ENCODE data around the gene NLK.
"Not testable (repeated sequence)": the region's sequence is repeated elsewhere in the genome, so short reads cannot be mapped to it uniquely, and the experiment has no call there.

NLK gene

DNA sequence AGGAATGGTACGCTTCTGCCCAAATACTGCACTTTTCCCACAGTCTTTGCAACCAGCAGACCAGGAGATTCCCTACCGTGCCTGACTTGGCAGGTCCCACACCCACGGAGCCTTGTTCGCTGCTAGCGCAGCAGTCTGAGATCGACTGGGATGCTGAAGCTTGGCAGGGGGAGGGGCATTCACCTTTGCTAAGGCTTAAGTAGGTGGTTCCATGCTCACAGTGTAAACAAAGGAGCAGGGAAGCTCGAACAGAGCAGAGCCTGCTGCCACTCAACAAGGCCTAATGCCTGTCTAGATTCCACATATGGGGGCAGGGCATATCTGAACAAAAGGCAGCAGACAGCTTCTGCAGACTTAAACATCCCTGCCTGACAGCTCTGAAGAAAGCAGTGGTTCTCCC is 169.3 kb downstream of the NLK start:
- no peak for DNase-seq

DNA sequence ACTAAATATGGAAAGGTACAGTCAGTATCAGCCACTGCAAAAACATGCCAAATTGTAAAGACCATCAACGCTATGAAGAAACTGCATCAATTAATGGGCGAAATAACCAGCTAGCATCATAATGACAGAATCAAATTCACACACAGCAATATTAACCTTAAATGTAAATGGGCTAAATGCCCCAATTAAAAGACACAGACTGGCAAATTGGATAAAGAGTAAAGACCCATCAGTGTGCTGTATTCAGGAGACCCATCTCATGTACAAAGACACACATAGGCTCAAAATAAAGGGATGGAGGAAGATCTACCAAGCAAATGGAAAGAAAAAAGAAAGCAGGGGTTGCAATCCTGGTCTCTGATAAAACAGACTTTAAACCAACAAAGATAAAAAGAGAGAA is 171.1 kb downstream of the NLK start:
- DNase-seq = not testable (repeated sequence)

DNA sequence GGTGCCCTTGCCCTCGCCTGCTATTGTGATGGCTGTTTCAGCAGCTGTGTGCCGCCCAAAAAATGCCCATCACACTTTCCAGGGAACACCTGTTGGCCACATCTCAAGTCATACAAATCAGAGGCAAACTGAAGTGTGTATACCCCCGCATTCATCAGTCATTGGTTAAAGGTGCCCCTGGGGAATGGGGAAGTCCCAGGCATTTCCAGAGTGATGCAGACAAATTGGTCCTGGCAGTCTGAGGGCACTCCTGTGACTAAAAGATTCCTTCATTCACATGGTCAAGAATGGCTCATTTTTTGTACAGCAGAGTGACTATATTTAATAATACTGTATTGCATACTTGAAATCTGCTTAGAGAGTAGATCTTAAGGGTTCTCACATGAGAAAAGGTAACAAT is 173.6 kb downstream of the NLK start:
- DNase-seq = no peak

DNA sequence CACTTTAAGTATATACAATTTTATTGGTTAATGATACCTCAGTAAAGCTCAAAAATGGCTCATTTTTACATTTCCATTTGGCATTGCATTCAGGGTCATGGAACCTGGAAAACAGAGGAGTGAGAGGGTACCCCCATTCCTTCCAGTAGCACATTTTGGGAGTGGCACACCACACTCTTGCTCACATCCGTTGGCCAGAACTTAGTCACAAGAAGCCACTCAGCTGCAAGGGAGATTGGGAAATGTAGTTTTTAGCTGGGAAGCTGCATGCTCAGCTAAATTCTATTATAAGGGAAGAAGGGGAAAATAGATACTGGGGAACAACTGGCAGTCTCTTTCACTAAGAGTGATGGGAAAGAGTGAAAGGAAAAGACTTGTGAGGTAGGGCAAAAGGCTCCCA is 174.1 kb downstream of the NLK start:
- DNase-seq = no peak

DNA sequence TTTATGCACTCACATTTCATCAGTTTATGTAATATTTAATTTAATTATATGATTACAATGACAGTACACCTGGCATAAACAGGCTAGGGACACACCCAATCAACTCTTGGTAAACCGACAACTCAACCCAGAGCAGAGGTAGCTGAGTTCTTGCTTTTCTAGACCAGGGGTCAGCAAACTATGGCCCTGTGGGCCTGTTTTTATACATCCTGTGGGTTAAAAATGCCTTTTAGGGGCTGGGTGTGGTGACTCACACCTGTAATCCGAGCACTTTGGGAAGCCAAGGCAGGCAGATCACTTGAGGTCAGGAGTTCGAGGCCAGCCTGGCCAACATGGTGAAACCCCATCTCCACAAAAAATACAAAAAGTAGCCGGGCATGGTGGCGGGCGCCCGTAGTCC is 177.3 kb downstream of the NLK start:
- DNase-seq = no peak

DNA sequence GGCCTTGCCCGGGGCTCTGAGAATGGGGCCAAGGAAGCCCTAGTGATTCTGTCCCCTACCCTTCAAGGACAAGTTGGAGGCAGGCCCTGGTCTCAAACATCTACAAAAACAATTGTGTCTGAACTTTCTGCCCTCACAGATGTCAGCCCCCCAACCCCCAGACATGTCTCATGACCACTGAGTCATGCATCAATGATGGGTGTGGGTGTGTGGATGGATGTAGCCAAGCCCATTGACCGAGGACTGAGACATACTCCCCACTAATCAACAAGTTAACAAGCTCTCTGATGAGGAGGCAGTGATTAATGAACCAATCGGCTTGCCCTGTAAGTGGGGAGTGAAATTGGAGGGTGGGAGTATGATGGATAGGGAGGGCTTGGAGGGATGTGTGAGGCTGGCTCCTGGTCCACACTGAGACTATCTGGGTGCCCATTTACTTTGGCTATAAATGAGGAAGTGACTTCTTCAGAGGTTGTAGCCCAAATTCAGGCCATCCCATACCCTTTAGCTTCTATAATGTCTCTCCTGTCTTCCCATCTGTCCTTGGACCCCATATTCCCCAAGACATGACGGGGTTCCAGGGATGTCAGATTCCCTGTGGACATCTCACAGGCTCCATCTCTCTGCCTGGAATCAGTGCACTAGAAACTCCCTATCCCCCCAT is 179.4 kb downstream of the NLK start:
- no peak for DNase-seq

DNA sequence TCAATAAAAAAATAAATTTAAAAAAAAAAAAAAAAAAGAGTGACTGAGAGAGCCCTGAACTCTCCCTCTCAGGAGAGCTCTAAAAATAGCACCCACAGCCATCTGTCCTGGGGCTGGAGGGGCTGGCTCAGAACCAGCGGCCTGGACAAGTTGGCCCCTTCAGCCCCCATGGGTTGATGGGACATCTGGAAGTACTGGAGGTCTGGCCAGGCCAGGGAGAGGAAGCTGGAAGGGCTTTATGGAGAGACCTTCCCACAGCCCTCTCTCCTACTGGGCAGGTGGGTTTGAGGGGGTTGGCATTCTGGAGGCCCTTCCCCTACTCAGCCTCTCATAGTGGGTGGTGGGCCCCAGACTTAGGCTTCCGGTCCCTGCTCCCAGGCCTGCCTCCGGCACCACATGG is 182.8 kb downstream of the NLK start:
- no peak for DNase-seq

DNA sequence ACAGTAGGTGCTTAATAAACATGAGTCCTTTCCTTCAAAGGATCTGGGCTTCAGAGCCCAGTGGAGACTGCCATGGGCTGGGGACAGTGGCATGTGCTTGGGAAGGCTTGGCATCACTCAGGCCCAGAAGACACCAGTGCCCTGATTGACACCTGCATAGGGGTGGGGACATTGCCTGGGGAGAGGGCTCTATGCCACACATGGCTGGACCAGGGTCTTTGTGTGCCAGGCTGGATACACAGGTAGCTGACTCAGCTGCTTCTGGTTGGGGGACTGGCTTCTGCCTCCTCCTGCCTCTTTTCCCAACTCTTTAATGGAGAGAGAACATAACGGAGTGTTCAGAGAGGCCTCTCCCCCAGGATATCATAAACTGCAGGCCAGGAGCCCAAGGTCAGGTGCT is 183.4 kb downstream of the NLK start:
- DNase-seq = no peak

DNA sequence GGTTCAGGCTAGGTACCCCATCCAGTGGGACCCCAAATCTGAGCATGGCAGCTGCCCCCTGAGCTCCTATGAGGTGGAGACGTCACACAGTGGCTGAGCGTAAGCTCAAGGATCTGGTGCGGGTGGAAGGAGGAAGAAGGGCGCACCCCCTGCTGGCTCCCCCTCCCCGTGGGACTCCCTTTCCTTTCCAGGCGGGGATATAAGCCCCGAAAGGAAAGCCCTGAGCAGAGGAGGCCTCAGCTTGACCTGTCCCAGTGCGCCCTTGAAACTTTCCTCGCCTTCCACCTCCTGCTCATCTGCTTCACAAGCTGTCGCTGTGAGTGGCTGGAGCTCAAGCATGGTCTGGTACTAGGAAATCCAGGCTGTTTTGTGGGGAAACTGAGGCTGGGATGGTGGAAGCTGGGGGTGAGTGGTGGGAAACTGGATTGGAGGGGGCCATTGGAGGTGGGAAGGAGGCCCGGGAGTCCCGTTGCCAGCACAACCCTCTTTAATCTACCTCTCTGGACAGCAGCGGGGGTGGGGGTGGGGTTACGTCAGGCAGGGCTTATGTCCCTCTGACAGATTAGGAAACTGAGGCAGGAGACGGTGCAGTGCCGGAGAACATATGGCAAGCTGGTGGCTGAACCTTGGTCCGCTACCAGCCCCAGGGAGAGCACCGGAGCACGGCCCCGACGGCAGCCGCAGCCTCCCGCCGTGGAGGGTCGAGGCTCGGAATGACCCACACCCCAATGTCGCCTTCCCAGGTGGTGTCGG is 184.3 kb downstream of the NLK start:
- DNase-seq = no peak

DNA sequence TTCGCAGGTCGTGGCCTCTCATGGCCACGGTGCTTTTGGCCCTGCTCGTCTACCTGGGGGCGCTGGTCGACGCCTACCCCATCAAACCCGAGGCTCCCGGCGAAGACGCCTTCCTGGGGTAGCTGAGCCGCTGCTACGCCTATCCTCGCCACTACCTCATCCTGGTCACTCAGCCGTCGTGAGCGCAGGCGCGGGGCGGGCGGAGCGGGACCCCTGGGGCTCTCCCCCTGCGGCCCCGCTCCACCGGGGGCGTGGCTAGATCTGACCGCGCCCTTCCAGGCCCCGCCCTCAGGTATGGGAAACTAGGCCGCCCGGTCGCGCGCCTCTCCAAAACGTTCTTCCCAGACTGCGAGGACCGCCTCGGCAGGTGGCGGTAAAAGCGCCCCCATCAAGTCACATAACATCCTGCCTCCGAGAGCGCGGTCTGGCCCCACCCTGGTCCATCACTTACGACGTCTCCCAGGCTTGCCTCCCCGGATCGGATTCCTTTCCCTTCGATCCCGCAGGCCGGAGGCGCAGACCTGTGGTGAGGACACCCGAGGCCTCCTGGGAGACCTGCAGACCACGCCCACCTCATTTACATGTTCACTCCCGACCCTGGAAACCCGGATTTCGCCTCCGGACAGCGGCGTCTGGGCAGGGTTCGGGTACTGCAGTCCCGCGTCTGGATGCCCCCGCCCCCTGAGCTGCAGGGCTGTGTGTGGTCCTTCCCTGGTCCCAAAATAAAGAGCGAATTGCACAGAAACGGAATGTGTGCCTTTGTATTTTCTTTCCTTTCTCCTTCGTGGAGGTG is 185.0 kb downstream of the NLK start:
- DNase-seq = no peak

DNA sequence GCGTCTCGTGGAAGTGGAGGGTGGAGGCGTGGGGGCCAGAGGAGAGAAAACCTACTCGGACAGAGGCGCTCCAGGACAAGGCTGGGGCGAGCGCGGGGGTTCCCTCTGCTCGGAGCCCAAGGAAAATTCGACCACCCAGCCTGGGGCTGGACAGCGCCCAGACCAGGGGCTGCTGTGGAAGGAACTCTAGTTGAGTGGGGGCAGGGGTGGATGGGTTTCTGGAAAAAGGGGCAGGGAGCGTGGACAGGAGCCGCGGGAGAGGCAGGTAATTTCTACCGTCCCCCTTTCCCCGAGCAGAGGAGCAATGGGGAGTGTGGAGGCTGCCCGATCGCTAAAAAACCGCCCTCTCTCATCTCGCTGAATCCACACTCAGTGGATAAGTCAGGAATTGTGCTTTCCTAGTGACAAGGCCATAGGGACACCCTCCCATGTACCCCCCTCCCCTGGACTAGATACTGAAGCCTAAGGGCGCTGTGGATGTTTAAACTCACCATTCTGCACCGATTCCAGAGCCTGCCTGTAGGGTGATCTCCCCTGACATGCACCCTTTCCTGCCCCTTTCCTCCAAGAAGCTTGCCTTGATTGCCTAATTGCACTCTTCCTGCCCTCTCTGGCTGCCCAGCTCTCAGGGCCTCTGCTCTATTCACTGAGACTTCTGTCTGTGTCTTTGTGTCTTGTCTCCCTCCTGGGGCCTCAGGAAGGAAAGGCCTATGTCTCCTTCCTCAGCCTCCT is 185.8 kb downstream of the NLK start:
- DNase-seq = no peak

DNA sequence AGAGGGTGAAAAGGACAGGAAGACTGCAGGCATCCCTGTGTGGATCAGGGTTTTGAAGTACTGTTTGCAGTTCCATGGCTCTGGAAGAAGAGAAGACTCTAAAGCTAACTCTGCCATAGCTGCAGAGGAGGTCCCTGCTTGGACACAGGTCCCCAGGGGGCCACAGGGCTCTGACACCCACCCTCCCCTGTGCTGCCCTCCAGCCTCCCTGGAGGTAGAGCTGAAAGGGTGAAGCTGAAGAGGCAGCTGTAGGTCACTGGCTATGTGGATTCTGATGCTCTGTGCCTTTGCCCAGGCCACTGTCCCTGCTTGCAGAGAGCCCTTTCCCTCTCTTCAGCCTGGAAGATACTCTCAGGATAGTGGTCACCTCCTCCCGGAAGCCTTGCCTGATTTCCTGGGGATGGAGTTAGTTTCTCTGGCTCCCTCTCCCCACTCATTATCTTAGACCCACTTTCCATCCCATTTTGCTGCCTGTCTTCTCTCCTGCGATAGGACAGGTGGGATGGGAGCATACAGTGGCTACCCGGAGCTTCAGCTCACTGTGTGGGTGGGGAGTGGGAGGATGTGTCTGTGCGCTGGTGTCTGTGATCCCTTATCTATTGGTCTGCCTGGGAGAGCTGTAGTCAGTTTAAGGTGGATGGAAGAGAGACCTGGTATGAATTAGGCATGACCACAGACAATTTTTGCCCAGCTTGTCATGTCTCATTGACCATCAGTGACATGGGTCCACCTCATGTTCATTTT is 186.7 kb downstream of the NLK start:
- no peak for DNase-seq

DNA sequence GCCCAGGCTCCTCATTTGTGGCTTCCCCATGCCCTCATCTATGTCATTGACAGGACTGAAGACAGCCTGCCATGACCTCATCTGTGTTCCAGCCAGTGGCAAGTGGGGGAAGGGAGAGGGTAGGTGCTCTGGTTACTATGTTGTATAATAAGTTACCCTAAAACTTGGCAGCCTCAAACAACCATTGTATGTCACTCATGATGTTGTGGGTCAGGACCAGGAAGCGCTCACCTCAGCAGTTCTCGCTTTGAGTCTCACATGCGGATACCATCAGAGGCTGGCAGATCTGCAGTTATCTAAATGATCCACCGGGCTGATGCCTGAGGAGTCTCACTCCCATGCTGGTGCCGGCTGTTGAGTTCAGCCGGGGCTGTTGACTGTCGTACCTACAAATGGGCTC is 187.5 kb downstream of the NLK start:
- DNase-seq = no peak

DNA sequence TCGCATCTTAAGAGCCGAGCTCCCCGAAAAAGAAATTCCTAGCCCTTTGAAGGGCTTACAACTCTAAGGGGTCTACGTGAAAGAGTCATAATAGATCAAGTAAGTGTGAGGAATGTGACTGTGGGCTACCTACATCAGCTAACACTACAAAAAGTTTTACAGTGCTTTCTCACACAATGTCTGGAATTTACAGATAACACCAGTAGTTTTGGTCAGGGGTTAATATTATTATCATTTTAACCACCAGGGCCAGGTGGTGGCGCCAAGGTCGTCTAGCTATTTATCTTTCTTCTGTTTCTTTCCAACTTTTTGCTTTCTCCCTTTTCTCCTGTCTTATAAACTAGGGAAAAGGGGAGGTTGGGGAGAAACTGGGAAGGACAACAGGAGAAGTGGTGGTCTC is 188.1 kb downstream of the NLK start:
- not testable (repeated sequence) for DNase-seq

DNA sequence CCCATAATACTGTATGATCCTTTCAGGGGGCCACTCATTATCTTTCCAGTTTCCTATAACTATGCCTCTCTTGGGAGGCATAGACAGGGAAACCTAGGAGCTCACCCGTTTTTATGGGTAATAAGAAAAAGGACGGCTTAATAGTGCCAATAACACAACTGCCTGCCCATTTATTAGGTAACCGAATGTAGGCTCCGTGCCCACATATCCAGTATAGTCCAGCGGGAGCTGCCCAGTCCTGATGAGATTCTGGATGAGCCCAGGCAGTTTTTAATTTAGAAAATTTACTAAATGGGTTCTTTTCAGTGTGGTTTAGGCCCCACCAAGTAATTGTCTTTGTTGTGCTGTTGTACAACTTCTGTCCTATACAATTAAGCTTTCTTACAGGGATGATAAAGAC is 189.1 kb downstream of the NLK start:
- DNase-seq = not testable (repeated sequence)

DNA sequence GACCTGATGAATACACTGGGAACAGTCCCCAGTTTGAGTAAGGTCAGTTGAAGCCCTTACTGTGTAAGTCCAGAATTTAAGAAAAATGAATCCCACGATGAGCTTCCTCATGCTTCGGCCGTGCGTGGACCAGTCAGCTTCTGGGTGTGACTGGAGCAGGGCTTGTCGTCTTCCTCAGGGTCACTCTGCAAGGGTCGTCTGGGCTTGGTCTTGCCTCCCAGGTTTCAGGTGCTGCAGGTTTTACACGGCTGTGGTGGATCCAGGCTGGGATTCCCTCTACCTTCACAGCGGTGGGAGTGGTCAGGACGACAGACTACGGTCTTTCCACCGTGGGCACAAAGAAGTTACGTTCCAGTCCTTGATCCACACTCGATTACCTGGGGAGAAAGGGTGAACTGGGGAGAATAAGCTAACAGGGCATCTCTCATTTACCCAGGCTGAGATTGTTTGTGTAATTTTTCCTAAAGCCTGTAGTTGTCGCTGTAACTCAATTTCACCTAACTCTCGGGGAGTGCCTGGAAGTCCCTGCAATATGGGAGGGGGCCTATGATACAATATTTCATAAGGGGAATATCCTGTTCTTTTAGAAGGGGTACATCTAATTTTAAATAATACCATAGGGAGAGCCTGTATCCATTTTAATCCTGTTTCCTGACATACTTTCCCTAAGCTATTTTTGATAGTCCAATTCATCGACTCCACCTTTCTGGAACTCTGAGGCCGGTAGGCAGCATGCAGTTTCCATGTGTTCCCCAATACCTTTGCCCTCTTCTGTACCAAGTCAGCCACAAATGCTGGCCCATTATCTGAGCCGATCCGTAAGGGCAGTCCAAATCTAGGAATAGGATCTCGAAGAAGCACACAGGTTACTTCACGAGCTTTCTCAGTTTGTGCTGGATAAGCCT is 190.7 kb downstream of the NLK start:
- not testable (repeated sequence) for DNase-seq

DNA sequence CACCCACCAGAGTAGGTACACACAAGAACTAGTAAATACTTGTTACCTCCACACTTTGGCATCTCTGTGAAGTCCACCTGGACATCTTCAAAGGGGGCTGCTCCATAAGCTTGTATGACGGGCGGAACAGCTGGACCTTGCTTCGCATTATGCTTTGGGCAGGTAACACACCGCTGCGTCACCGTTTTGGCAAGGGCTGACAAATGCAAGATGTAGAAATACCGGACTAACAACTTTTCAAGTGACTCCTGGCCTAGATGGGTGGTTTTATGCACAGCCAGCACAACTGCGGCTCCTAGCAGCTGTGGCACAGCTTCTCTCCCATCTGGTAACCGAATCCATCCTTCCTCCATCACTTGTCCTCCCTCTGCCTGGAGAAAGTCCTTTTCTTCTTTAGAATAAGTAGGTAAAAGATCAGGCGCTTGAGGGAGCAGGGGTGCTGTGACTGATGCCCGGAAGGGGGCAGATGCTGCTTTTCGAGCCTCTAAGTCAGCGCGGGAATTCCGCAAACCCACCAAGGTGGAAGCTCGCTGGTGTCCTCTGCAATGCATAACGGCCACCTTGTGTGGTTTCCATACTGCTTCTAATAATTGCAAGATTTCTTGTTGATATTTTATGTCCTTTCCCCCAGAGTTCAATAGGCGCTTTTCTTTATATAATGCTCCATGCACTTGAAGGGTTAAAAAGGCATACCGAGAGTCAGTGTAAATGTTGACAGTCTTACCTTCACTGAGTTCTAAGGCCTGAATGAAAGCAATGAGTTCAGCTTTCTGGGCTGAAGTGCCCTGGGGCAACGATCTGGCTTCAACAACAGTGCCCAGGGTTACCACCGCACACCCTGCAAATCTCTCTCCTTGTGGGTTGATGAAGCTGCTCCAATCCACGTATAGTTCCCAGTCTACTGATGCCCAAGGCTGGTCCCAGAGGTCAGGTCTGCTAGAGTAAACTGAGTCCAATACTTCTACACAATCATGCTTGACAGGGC is 191.7 kb downstream of the NLK start:
- DNase-seq = not testable (repeated sequence)

DNA sequence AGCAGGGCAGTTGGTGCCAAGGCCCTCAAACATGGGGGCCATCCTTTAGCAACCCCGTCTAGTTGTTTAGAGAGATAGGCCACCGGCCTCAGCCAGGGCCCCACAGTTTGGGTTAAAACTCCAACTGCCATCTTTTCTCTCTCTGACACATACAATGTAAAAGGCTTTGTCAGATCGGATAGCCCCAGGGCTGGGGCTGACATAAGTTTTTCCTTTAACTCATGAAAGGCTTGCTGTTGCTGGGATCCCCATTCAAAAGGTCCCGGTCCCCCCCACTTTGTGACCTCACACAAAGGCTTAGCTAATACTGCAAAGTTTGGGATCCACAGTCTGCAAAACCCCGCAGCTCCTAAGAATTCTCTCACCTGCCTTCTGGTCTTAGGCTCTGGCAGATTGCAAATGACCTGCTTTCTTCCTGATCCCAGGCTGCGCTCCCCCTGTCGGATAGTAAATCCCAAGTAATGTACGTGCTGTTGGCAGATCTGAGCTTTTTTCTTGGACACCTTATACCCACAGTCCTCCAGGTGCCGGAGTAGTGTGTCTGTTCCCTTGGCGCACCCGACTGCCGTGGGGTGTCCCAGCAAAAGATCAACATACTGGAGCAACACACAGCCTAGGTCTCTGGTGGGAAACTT is 192.7 kb downstream of the NLK start:
- DNase-seq = not testable (repeated sequence)

DNA sequence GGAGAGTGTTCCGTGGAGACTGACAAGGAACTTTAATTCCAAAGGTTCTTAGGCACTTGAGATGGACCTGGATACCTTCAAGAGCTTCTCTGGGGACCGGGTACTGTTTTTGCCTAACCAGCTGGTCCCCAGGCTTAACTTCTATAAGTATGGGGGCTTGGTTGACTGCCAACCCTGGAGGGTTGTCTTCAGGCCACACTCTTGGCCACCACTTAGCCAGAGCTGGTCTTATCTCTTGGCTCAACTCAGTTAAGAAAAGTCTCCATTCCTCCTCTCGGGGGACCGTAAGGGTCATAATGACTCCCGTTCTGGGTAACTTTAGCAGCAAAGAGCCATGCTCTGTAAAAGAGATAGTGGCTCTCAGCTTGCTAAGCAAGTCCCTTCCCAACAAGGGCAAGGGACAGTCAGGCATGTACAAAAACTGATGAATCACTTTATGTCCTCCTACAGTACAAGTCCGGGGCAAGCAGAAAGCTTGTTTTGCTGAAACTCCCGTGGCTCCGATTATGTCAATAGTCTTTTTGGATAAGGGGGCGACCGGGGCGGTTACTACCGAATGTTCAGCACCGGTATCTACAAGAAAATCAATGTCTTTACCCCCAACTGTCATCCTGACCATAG is 193.7 kb downstream of the NLK start:
- DNase-seq = not testable (repeated sequence)

Measured in activated gamma-delta T cell treated with Interleukin-2 at 50 U/mL for 16 hours (primary cell).